SHP77 treated with DMSO at 0.1 percent for 48 hours (cell line): Measurements from ENCODE around the gene BICD2.
A peak's percentile ranks its signal among the peaks of the same experiment; 100 is the strongest.
"Not testable (repeated sequence)": the region's sequence is repeated elsewhere in the genome, so short reads cannot be mapped to it uniquely, and the experiment has no call there.

Source experiments
- DNase-seq: peaks from one replicate; lab custom pipeline; 2025; lab: John Stamatoyannopoulos, UW

The BICD2 gene

DNA sequence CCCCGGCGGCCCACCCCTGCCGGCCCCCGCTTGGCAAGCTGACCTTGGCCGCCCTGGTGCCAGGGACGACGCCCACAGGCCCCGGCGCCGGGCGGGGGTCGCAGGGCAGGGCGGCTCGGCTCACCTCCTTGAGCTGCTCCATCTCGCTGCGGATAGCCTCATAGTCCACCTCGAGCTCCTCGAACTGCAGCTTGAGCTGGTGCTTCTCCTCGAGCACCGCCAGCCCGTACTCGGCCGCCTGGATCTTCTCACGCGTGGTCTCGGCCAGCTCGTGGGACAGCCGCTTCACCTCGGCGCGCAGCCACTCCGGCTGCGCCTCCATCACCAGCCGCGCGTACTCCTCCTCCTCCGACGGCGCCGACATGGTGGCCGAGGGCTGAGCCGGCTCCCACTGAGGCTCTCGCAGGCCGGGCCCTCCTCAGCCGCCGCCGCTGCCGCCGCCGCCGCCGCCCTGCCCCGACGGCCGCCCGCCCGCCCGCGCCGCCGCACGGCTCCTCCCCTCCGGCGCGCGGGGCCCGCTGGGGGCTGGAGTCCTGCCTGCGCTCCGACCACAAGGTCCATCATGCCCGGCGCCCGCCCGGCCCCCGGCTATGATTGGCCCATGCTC lies at the start of gene BICD2:
BICD2 (minus strand) TSS at position 453 of the 607 bp plus-strand sequence; CDS start at position 364, 89 bp downstream.
- DNase-seq = no peak

DNA sequence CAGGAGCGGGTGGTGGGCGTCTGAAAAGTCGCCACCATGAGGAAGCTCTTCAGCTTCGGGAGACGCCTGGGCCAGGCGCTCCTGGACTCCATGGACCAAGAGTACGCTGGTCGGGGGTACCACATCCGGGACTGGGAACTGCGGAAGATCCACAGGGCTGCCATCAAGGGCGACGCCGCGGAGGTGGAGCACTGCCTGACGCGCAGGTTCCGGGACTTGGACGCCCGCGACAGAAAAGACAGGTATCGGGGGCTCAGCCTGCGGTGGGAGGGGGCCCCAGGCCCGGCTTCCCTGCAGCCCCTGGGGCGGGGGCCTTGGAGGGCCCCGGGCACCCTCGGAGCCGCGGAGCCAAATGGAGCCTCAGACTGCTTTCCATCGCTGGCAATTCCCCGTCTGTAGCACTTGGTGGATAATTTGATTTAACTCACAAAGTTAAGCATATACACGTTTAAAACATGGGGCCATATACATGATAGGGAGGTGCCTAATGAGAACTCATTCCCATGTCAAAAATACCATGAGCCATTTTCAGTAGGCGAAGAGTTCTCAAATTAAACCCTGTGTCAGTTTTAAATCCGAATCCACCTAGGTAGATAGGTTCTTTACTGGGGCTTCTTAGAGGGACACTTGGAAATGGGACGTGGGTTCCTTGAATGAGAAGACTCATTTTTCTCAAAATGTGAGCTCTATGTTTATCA lies 45.1 kb upstream of the BICD2 start:
- not testable (repeated sequence) for DNase-seq

- DNase-seq = peak; percentile 16
Observed at GRCh38 chr9:92808726-92809451, 44.3 kb upstream of the BICD2 start.

DNA sequence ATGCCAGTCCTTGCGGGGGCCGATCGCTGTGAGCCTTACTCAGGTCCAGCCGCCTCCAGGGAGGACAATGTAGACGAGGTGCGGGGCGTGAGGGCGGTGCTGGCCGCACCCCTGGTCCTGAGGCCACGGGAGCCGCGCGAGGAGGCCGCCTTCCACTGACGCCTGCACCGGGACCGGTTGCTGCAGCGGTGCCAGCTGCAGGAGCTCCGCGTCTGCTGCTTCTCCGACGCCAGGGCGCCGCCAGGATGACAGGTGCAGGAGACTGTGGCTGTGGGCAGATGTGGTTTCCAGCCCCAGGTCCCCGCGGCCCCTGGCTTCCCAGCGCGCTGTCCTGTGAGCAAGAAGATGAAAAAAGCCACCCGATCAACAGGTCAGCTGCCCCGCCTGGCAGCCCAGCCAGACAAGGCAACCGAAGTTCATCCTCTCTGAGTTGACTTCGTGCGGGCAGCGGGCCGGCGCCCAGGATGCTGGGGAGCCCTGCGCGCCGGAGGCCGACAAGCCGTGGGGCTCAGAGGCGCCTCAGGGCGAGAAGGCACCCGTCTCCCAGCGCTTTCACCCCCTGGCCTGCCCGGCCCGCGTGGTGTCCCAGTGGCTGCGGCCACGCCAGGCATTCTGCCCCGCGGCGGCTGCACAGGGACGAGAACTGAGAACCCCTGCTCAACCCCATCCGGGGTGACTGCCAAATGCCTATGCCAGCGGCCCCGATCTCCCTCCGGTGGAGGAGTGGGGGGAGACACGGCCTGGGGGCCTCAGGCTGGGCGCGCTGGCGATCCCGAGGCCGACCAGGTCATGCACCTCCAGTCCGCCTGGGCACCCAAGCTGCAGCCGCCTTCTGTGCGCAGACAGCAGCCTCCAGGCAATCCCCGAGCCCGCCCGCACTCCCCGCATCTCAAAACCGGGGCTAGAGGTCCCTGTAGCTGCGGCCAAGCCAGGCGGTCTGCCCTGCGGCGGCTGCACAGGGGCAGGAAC lies 43.4 kb upstream of the BICD2 start:
- peak; percentile 18 for DNase-seq

DNA sequence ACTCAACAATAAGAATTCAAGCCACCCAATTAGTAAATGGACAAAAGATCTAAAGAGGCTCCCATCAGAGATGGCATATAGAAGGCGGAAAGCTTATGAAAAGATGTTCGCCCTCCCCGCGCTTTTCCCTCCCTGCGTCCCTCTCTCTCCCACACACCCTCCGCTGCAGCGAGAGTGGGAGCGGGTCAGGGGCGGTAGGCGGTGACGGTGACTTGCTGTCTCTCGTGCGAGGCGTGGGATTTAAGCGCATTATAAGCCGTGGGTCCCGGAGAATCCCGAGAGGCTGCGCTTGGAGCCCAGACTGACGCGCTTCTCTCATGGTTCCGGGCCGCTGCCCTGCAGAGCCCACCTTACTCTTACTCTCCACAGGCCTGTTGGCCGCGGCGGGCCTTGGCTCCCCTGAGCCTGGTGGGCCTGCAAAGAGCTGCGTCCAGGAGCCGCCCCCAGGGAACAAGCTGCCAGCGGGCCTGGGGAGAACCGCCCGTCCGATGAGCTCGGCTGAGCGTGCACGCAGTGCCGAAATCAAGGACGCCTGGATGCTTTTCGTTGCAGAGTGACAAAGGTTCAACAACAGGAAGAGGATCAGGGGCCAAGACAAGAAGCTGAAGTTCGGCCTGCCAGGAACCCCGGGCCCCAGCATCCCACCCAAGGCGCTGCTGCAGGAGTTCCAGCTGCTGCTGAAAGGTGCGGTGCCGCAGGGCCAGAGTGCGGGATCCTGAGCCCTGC lies 42.6 kb upstream of the BICD2 start:
- DNase-seq = no peak

DNA sequence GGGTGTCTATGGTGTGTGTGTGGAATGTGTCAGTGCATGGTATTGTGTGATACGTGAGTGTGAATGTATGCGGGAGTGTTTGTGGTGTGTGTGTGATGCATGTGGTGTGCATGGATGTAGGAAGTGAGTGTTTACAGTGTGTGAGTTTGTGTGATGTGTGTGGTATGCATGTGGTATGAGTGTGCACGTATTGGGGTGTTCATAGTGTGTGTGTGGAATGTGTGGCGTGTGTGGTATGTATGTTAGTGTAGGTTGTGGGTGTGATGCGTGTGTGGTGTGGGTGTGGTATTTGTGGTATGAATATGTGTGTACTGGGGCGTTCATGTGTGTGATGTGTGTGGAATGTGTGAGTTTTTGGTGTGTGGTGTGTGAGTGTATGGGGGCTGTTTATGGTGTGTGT lies 40.1 kb upstream of the BICD2 start:
- DNase-seq = no peak

GRCh38 chr9:92798358-92798757 lies 33.7 kb upstream of the BICD2 start:
- no peak for DNase-seq

DNA sequence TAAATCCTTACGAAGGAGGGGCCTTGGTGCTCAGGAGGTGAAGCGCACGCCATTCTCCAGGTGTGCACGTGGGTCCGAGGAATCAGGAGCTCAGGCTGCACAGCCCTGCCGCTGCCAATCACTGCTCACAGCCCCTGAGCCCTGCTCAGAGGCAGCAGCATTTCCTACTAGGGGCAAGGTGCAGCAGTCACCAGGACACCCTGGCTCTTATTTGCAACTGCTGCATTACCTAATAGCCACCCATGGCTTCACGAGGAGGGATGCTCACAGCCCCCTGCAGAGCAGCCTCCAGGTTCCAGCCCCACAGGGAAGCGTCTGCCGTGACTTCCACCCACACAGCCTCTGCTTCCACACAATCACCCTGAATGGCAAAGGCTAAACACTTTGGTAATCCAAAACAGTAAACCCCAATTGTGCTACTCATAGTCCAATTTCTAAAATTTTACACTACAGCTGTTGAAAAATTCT lies 31.7 kb upstream of the BICD2 start:
- not testable (repeated sequence) for DNase-seq

- DNase-seq = no peak
Observed at GRCh38 chr9:92795598-92796336, 31.1 kb upstream of the BICD2 start.

- no peak for DNase-seq
Observed at GRCh38 chr9:92795000-92795399, 30.4 kb upstream of the BICD2 start.

DNA sequence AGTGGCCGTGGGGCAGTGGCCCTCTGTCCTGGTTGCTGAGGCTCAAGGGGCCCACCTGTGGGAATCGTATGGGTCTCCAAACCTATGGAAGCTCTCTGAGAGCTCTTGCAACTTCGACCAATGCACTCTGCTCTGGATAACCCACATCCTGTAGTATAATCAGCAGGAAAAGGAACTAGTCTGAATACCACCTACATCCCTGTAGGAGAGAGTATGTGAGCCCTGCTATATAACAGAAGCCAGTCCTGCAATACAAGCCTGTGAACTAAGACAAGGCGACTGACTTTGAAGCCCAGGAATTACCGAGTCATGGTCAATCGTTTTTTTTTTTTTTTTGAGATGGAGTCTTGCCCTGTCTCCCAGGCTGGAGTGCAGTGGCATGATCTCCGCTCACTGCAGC lies 29.8 kb upstream of the BICD2 start:
- DNase-seq = no peak

DNA sequence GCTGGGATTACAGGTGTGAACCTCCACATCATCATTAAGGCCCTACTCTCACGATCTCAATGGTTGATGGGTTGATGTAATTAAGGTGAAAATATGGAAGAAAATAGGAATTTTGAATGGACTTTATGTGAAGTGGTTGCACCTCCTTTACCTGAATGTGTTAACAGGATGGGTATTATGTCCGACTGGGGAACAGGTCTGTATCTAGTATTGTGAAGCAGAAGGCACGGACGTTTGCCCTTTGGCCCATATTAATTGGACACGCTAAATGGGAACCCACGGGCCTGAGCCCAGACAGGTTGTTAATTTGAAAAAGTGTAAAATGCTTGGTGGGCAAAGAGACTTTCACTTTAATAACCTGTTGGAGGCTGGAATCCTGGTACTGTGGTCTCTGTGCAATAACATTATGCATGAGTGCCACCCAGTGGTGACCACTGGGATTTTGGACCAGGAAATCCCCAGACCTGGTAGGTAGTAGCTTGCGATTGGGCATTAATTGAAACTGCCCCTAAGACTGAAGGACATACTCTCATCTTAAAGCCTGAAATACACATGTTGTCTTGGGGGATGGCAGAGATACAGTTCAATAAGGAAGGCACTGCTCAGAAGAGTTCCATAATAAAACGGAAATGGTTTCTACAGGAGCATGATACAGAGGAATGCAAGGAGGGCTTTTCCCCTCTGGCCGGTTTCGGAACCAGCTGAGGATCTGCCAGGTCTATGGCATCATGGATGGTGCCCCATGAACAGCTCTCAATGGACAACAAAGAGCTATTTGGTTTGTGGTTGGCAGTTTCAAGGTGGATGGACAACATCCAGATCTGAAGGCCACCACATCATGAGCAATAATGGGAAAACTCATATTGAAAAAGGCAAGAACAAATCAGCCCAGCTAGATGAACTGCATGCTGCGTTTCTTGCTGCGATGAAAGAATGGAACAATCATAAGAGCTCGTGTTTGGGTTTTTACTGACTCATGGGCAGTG lies 26.2 kb upstream of the BICD2 start:
- peak; percentile 41 for DNase-seq

- DNase-seq = no peak
Observed at GRCh38 chr9:92786298-92786697, 21.7 kb upstream of the BICD2 start.

DNA sequence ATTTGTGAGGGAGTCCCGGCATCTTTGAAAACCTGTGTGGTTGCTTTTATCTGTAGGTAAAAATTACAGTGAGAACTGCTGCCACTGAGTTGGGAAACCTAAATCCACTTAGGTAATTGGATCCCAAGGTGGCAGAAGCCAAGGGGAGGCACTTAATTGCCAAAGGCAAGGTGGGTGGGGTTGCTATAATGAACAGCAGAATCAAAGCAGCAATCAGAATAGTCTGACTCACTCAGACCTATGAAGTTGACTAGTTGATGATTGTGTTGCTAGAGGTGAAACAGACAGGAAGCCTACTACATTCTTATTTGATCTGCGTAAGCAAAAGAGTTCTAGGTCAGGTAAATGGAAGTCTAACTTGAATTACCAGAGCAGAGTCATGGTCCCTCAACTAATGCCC lies 17.3 kb upstream of the BICD2 start:
- no peak for DNase-seq

DNA sequence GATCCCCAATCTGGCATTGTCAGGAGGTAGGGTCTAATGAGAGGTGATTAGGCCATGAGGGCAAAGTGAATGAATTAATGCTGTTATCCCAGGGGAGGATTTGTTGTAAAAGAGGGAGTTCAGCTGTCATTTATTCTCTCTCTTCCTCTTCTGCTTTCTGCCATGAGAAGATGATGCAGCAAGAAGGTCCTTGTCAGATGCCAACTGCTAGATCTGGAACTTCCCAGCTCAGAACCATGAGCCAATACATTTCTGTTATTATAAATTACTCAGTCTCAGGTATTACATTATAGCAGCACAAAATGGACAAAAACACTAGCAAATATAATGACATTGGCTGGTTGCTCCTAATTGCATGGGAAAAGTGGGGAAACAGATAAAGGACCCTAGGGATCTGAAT lies 15.6 kb upstream of the BICD2 start:
- no peak for DNase-seq

DNA sequence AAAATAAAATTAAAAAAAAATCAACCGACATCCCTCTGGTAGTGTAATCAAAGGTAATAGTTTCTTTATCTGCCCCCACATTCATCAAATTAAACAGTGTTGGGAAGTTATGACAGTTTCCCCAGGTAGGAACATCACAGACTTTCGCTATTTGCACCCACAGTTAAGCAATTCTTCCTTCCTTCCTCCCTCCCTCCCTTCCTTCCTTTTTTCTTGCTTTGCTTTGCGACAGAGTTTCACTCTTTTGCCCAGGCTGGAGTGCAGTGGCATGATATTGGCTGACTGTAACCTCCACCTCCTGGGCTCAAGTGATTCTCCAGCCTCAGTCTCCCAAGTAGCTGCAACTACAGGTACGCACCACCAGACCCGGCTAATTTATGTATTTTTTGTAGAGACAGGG lies 10.8 kb upstream of the BICD2 start:
- no peak for DNase-seq

DNA sequence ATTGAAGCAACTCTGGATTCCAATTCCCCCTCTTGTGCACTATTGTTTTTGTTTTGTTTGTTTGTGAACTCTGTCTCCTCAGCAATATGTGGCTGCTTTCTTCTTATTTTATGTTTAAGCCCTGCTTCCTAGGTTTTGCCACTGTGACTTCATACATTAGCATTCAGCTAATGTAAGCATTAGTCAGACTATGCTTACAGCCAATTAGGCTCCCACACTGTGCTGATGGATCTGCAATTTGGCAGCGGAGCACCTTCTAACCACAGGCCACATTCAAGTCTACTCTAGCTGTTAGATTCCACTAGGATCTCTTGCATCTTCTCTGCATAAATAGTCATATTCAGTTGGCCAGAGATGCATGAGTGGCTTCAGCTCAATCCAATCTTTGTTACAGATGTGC lies 9.6 kb upstream of the BICD2 start:
- no peak for DNase-seq

- DNase-seq = no peak
Observed at GRCh38 chr9:92773810-92774209, 9.2 kb upstream of the BICD2 start.

DNA sequence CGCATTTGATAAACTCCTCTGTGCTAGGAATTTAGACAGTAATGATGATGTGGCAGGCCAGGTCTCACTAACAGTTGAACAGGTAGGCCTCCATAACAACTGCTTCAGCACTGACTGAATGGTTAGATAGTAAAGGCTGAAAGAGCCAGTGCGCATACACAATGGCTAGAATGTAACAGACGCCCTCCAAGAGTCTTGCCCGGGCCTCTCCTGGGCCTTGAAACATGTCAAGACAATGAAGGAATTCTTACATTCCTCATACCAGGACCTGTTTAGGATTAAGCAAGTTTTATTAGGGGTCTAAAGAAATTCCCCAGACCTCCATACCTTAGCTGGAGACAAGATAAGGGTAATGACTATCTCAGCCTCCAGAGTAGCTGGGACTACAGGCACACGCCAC lies 6.7 kb upstream of the BICD2 start:
- DNase-seq = no peak
